Neutrophil (primary cell): ENCODE results near the gene FIBCD1.

Source experiments
- H3K27ac ChIP-seq: fragments of 200-600 bp; sonication (generic); 2 replicates; pipeline ENCODE4 v1.5.1; 2016; ENCODE audit warnings: mild to moderate bottlenecking, moderate library complexity
- H3K27me3 ChIP-seq: fragments of 200-600 bp; sonication (generic); 2 replicates; pipeline ENCODE4 v1.6.0; 2016; ENCODE audit warnings: mild to moderate bottlenecking
- H3K36me3 ChIP-seq: fragments of 200-600 bp; sonication (generic); 2 replicates; pipeline ENCODE4 v1.5.1; 2017
- H3K4me1 ChIP-seq, 2 experiments: fragments of 200-600 bp in 1 of 2; sonication (generic) in 1 of 2; 1 replicate in 1 of 2; 2 replicates in 1 of 2; pipeline versions ENCODE4 v1.5.1 to v1.6.1; 2013 to 2016; ENCODE audit warnings: low read depth in 1 of 2, low read length in 1 of 2, mild to moderate bottlenecking in 1 of 2, moderate library complexity in 1 of 2; ENCODE audit not compliant: control insufficient read depth in 1 of 2, insufficient read depth in 1 of 2
- H3K4me3 ChIP-seq, 2 experiments: fragments of 200-600 bp in 1 of 2; sonication (generic) in 1 of 2; 1 replicate in 1 of 2; 2 replicates in 1 of 2; pipeline ENCODE4 v1.5.1; 2013 to 2016; ENCODE audit warnings: low read depth in 1 of 2, low read length in 1 of 2, mild to moderate bottlenecking in 1 of 2, moderate library complexity in 1 of 2
- H3K9me3 ChIP-seq: fragments of 200-600 bp; sonication (generic); 2 replicates; pipeline ENCODE4 v1.5.1; 2016
- TF ChIP-seq, protein P1 (sequence below): fragments of 200-600 bp; sonication (generic); IDR thresholded peaks from 2 replicates; pipeline ENCODE4 v1.5.1; 2016; ENCODE audit warnings: antibody characterized with exemption

FIBCD1 gene

DNA sequence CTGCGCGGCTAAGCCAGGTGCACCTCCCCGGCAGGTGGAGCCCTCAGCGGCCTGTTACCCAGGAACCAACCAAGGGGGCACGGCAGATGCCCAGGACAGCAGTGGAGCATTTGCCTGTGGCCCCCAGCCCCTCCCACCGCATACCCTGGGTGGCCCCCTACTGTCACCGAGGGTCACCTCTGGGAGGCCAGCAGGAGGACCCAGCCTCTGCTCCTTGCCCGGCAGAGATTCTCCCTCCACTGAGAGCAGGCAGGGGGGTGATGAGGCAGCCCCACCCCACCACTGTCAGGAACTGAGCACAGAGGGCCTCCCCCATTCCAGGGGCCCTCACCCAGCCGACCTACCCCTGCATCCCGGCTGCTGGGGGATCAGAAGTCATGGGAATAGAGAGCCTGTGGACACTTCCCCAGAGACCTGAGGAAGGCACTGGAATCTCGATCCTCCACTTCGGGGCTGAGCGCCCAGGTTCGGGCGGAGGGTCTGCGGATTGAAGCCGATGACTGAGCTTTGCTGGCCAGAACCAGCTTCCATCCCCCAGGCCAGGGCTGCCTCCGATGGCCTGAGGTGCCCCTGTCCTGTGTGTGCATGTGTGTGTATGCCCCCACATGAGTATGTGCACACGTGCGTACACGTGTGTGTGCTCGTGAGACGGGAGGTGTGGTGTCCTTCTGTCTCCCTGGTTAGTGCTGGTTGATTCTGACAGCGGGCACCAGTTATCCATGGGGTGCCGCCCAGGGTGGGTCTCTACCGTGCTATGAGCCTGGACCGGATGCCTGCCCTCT lies 42.6 kb downstream of the FIBCD1 start, which contains the start of gene QRFP:
Gene QRFP, minus strand, starts transcription at position 580 of the 782 bp plus-strand sequence. CDS start 2,974 bp downstream, outside the sequence.
- TF ChIP-seq, protein P1, sequence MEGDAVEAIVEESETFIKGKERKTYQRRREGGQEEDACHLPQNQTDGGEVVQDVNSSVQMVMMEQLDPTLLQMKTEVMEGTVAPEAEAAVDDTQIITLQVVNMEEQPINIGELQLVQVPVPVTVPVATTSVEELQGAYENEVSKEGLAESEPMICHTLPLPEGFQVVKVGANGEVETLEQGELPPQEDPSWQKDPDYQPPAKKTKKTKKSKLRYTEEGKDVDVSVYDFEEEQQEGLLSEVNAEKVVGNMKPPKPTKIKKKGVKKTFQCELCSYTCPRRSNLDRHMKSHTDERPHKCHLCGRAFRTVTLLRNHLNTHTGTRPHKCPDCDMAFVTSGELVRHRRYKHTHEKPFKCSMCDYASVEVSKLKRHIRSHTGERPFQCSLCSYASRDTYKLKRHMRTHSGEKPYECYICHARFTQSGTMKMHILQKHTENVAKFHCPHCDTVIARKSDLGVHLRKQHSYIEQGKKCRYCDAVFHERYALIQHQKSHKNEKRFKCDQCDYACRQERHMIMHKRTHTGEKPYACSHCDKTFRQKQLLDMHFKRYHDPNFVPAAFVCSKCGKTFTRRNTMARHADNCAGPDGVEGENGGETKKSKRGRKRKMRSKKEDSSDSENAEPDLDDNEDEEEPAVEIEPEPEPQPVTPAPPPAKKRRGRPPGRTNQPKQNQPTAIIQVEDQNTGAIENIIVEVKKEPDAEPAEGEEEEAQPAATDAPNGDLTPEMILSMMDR = no peak
- H3K27ac ChIP-seq = no peak within 1 kb of the TSS
- no peaks in the 10 kb centered on the region for H3K36me3 ChIP-seq
- no peak within 1 kb of the TSS for H3K4me3 ChIP-seq
- peaks cover 15 to 19% of the 10 kb centered on the region in 2 experiments for H3K4me1 ChIP-seq
- H3K27me3 ChIP-seq = peaks cover 10% of the 10 kb centered on the region
- no peaks in the 10 kb centered on the region for H3K9me3 ChIP-seq

DNA sequence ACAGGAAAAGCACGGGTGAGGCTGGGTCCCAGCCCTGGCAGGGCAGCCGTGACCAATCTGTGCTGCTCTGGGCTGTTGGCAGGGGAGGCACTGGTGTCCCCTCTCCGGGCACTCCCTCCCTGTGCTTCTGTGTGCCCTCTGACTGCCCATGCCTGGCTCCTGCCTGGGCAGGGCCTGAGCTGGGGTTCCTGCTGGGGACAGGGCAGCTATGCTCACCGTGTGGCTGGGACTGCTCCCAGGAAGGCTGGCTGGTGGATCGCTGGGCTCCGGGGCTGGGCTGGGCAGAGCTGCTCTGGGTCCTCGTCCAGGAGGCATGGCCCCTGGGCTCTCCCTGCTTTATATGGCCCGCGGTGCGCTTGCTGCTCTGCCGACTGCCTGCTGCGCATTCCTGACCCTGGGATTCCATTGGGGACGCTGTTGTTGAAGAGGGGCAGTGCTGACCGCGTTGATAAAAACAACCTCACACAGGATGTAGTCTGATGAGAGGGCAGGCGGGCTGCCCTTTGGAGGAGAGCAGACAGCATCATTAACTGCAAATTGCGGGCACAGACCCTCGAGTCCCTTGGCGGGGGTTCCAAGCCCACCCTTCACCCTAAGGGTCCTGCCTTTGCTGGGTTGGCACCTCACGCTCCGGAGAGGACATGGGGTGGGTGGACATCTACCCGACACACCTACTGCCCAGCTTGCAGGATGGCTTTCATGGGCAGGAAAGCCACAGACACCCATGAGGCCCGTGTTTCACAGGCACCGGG lies 43.4 kb downstream of the FIBCD1 start:
- Histone ChIP-seq H3K36me3 (no peaks in the 10 kb centered on the region), H3K9me3 (no peaks in the 10 kb centered on the region), H3K4me3 (no peak overlapping the region), H3K27ac (no peak overlapping the region), H3K4me1 (peaks cover 15 to 19% of the 10 kb centered on the region in 2 experiments), H3K27me3 (peaks cover 6% of the 10 kb centered on the region)
- TF ChIP-seq, protein P1 = no peak

DNA sequence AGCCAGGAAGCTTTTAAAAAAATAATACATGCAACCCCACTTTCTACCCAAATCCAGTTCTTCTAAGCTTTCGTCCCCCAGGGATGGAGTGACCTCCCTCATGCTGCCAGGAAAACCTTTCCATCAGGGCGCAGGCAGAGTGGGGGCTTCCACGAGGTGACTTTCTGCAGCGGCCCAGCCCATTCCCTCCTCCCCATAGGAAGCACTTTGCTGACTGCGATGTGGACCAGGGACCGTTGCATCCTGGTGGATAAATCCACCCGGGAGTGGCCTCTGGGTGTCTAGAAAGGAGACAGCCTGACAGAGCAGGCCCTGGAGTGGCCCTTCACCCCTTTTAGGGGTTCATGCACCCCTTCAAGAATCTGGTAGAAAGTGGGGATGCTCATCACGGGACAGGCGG lies 44.0 kb downstream of the FIBCD1 start:
- H3K4me1 ChIP-seq = peaks cover 15 to 19% of the 10 kb centered on the region in 2 experiments
- H3K9me3 ChIP-seq = no peaks in the 10 kb centered on the region
- H3K4me3 ChIP-seq = no peak overlapping the region
- no peak overlapping the region for H3K27ac ChIP-seq
- no peaks in the 10 kb centered on the region for H3K27me3 ChIP-seq
- TF ChIP-seq, protein P1 = no peak
- H3K36me3 ChIP-seq = peaks cover 4% of the 10 kb centered on the region

DNA sequence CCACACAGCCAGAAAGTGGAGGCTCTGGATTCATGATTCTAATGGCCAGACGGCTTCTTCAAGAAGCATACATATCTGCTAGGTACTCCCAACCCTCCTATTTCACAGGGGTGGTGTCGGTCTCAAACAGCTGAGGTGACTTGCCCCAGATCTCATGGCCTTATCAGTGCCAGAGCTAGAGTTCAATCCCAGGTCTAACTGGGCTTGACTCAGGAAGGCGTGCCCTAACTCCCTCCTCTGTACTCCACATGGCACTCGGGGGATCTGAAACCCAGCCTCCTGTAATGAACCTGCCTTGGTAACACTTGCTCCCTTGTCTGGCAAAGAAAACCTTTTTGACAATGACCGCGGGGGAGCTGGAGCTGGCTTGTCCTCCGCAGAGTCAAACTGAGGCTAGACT lies 44.5 kb downstream of the FIBCD1 start:
- Histone ChIP-seq H3K27ac (no peak overlapping the region), H3K27me3 (no peaks in the 10 kb centered on the region), H3K36me3 (peaks cover 7% of the 10 kb centered on the region), H3K9me3 (no peaks in the 10 kb centered on the region), H3K4me3 (no peak overlapping the region), H3K4me1 (peaks cover 15 to 19% of the 10 kb centered on the region in 2 experiments)
- TF ChIP-seq, protein P1 = no peak

DNA sequence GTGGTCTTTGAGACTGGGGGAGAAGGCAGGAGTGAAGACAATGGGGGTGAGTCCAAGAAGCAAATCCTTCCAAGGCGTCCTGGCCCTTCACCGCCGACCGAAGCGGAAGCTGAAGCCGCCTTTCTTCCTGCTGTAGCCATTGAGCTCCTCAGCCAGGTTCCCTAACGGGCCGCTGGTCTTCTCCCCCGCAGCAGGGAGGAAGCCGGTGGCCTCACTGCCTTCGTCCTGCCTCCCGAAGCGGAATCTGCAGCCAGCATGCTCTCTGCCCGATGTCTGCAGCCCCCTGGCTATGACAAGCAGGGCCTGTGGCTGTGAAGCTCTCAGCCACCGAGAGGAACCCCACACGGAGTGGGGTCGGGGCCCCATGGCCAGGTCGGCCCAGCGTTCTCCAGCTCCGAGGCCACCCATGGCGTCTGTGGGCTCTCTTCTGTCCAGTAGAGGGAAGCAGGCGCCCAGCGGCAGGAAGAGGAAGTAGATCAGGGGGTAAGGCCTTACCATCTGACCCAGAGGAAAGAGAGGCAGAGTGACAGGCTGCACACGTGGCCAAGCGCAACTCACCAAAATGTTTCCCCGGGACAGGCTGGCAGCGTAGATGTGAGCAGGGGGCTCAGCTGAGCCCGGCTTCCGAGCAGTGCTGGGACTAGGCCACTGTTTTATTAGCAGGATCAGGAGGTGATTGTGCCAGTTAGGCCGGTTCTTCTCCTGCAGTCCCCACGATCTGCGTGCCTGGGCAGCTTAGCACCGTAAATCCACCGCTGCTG lies 45.5 kb downstream of the FIBCD1 start:
- no peaks in the 10 kb centered on the region for H3K27me3 ChIP-seq
- TF ChIP-seq, protein P1 = peak; percentile 27
- H3K27ac ChIP-seq = peak overlapping the region; percentile 85
- peaks cover 15 to 19% of the 10 kb centered on the region in 2 experiments for H3K4me1 ChIP-seq
- H3K4me3 ChIP-seq = peak overlapping the region; percentile 57 to 64
- no peaks in the 10 kb centered on the region for H3K9me3 ChIP-seq
- H3K36me3 ChIP-seq = peaks cover 13% of the 10 kb centered on the region
